Neural cell (in vitro differentiated cells): Measurements from ENCODE around the gene MARK2. TPM values are rescaled to one million over a fixed set of nuclear protein-coding genes. Genes with fewer than 3 reads are reported as not detected.

Experiments
- H2AFZ ChIP-seq: fragments of 200-600, 300-800 bp; sonication (generic), shearing (Covaris generic); 2 replicates; pipeline ENCODE4 v1.6.0; 2014; ENCODE audit warnings: low read depth, mild to moderate bottlenecking, antibody characterized with exemption, low read length, moderate library complexity
- H3F3A ChIP-seq: fragments of 200-600 bp; shearing (Covaris generic); 2 replicates; pipeline ENCODE4 v1.6.1; 2016; ENCODE audit warnings: mild to moderate bottlenecking, moderate library complexity, mixed read lengths, antibody characterized with exemption, low read length; ENCODE audit not compliant: insufficient read depth, poor library complexity, severe bottlenecking
- H3K27ac ChIP-seq: fragments of 200-600, 300-800 bp; sonication (generic), shearing (Covaris generic); 2 replicates; pipeline ENCODE4 v1.5.1; 2014; ENCODE audit warnings: mild to moderate bottlenecking, low read length, moderate library complexity
- H3K27me3 ChIP-seq: fragments of 300-800, 200-600 bp; sonication (generic), shearing (Covaris generic); 2 replicates; pipeline ENCODE4 v1.6.0; 2014; ENCODE audit warnings: mild to moderate bottlenecking, low read depth, low read length, moderate library complexity; ENCODE audit not compliant: insufficient read depth
- H3K36me3 ChIP-seq: fragments of 300-800, 200-600 bp; sonication (generic), shearing (Covaris generic); 2 replicates; pipeline ENCODE4 v1.5.1; 2014; ENCODE audit warnings: mild to moderate bottlenecking, antibody characterized with exemption, low read length, moderate library complexity; ENCODE audit not compliant: insufficient read depth
- H3K4me2 ChIP-seq: fragments of 300-800, 200-600 bp; sonication (generic), shearing (Covaris generic); 2 replicates; pipeline ENCODE4 v1.6.0; 2014; ENCODE audit warnings: mild to moderate bottlenecking, low read length
- H3K4me3 ChIP-seq: fragments of 300-800, 200-600 bp; sonication (generic), shearing (Covaris generic); 2 replicates; pipeline ENCODE4 v1.5.1; 2014; ENCODE audit warnings: mild to moderate bottlenecking, low read length, moderate library complexity
- H3K79me2 ChIP-seq: fragments of 200-600 bp; shearing (Covaris generic); replicated peaks from 2 replicates; pipeline ENCODE4 v1.6.0; 2014; ENCODE audit warnings: mild to moderate bottlenecking, low read length, moderate library complexity; ENCODE audit not compliant: insufficient read depth
- H3K9ac ChIP-seq: fragments of 300-800, 200-600 bp; sonication (generic), shearing (Covaris generic); 2 replicates; pipeline ENCODE4 v1.6.1; 2016; ENCODE audit warnings: mild to moderate bottlenecking, low read length, mixed read lengths
- H3K9me2 ChIP-seq: fragments of 200-600 bp; shearing (Covaris generic); 2 replicates; pipeline ENCODE4 v1.6.1; 2016; ENCODE audit warnings: mild to moderate bottlenecking, low read length, mixed read lengths; ENCODE audit not compliant: insufficient read depth
- H3K9me3 ChIP-seq: fragments of 200-600, 300-800 bp; sonication (generic), shearing (Covaris generic); 2 replicates; pipeline ENCODE4 v1.6.1; 2016; ENCODE audit warnings: mild to moderate bottlenecking, mixed run types, low read length, moderate library complexity, mixed read lengths
- H4K20me1 ChIP-seq: fragments of 200-600 bp; shearing (Covaris generic); 2 replicates; pipeline ENCODE4 v1.6.1; 2016; ENCODE audit warnings: mild to moderate bottlenecking, mixed run types; ENCODE audit not compliant: insufficient read depth
- CTCF ChIP-seq: fragments of 450-650 bp; IDR thresholded peaks from 2 replicates; pipeline ENCODE4 v1.5.1; 2014; ENCODE audit warnings: antibody characterized with exemption, mild to moderate bottlenecking, moderate library complexity; ENCODE audit not compliant: poor library complexity, severe bottlenecking
- EP300 ChIP-seq: fragments of 450-650 bp; conservative IDR thresholded peaks from 2 replicates; pipeline ENCODE4 v1.6.1; 2014; ENCODE audit warnings: antibody characterized with exemption, mild to moderate bottlenecking, moderate library complexity; ENCODE audit not compliant: poor library complexity, severe bottlenecking
- EZH2 ChIP-seq: fragments of 200-600, 300-800 bp; shearing (Covaris generic), sonication (generic); IDR thresholded peaks from 2 replicates; pipeline ENCODE4 v1.6.1; 2014; ENCODE audit warnings: antibody characterized with exemption, low read length, borderline replicate concordance, mild to moderate bottlenecking; ENCODE audit not compliant: insufficient read depth, poor library complexity, severe bottlenecking
- MXI1 ChIP-seq: fragments of 450-650 bp; conservative IDR thresholded peaks from 2 replicates; pipeline ENCODE4 v1.6.1; 2014; ENCODE audit warnings: antibody characterized with exemption, mild to moderate bottlenecking; ENCODE audit not compliant: poor library complexity, severe bottlenecking
- POLR2AphosphoS5 ChIP-seq: IDR thresholded peaks from 2 replicates; pipeline ENCODE4 v1.6.1; 2012
- RAD21 ChIP-seq: fragments of 450-650 bp; conservative IDR thresholded peaks from 2 replicates; pipeline ENCODE4 v1.6.1; 2014; ENCODE audit warnings: antibody characterized with exemption, mild to moderate bottlenecking, moderate library complexity
- REST ChIP-seq: IDR thresholded peaks from 2 replicates; pipeline ENCODE4 v1.6.1; 2012; ENCODE audit warnings: borderline replicate concordance
- SMC3 ChIP-seq: fragments of 450-650 bp; conservative IDR thresholded peaks from 2 replicates; pipeline ENCODE4 v1.6.1; 2014; ENCODE audit warnings: antibody characterized with exemption, mild to moderate bottlenecking, moderate library complexity; ENCODE audit not compliant: poor library complexity
- TAF1 ChIP-seq: IDR thresholded peaks from 2 replicates; pipeline ENCODE4 v1.6.1; 2012; ENCODE audit warnings: low read depth
- polyA plus RNA-seq: library from polyadenylated mRNA; depleted of rRNA; stranded (reverse); fragments of >200 nt; gene quantifications from 2 replicates; pipeline ENCODE4 v1.2.3, GENCODE V29; 2014

The MARK2 gene
- polyA plus RNA-seq, 1 donor from 2014 or later, result 11.3 TPM

- H3K27me3 ChIP-seq, result no peaks in the 10 kb centered on the region
- TF ChIP-seq MXI1 (no peak), SMC3 (no peak), POLR2AphosphoS5 (no peak), TAF1 (no peak)
- H3K4me2 ChIP-seq, result no peak overlapping the region
- H4K20me1 ChIP-seq, result no peaks in the 10 kb centered on the region
- H3K4me3 ChIP-seq, result no peak overlapping the region
- H3K36me3 ChIP-seq, result no peaks in the 10 kb centered on the region
- H3K27ac ChIP-seq, result no peak overlapping the region
- no peaks in the 10 kb centered on the region for H3K79me2 ChIP-seq
- no peaks in the 10 kb centered on the region for H3K9me3 ChIP-seq
- no peak overlapping the region for H2AFZ ChIP-seq
- no peaks in the 10 kb centered on the region for H3F3A ChIP-seq
- H3K9ac ChIP-seq, result no peak overlapping the region
- H3K9me2 ChIP-seq, result no peaks in the 10 kb centered on the region
Measured at GRCh38 chr11:63905179-63905578, 66.3 kb downstream of the MARK2 start.

GRCh38 chr11:63906087-63906486 is 67.2 kb downstream of the MARK2 start:
- H2AFZ ChIP-seq, result no peak overlapping the region
- no peaks in the 10 kb centered on the region for H3F3A ChIP-seq
- H3K4me3 ChIP-seq, result no peak overlapping the region
- H4K20me1 ChIP-seq, result no peaks in the 10 kb centered on the region
- no peak overlapping the region for H3K9ac ChIP-seq
- TF ChIP-seq EP300, result no peak
- no peak overlapping the region for H3K4me2 ChIP-seq
- H3K36me3 ChIP-seq, result no peaks in the 10 kb centered on the region
- no peaks in the 10 kb centered on the region for H3K9me2 ChIP-seq
- H3K27ac ChIP-seq, result no peak overlapping the region
- H3K79me2 ChIP-seq, result no peaks in the 10 kb centered on the region
- H3K27me3 ChIP-seq, result no peaks in the 10 kb centered on the region
- no peaks in the 10 kb centered on the region for H3K9me3 ChIP-seq

- no peaks in the 10 kb centered on the region for H4K20me1 ChIP-seq
- H3K4me2 ChIP-seq, result no peak overlapping the region
- no peaks in the 10 kb centered on the region for H3F3A ChIP-seq
- no peaks in the 10 kb centered on the region for H3K9me2 ChIP-seq
- H3K9ac ChIP-seq, result no peak overlapping the region
- TF ChIP-seq MXI1 (no peak), SMC3 (no peak), POLR2AphosphoS5 (no peak), EZH2 (no peak), EP300 (no peak), REST (no peak), CTCF (no peak), RAD21 (no peak), TAF1 (no peak)
- H3K36me3 ChIP-seq, result no peaks in the 10 kb centered on the region
- H3K27ac ChIP-seq, result no peak overlapping the region
- H3K27me3 ChIP-seq, result no peaks in the 10 kb centered on the region
- no peaks in the 10 kb centered on the region for H3K9me3 ChIP-seq
- H3K4me3 ChIP-seq, result no peak overlapping the region
- no peaks in the 10 kb centered on the region for H3K79me2 ChIP-seq
- H2AFZ ChIP-seq, result no peak overlapping the region
Measured at GRCh38 chr11:63906585-63906984, 67.7 kb downstream of the MARK2 start.
